RWPE1 (cell line): ENCODE results near the gene KRTAP5-9.

Experiments
- CTCF ChIA-PET: fragments of 350-600 bp; sonication (Branson Sonifier 250); formaldehyde crosslinking; extraction: SDS; loops from one replicate; lab custom pipeline; 2021; lab: Yijun Ruan, JAX
- POLR2A ChIA-PET: fragments of 400-600 bp; formaldehyde crosslinking; extraction: SDS; loops from one replicate; lab custom pipeline; 2020; ENCODE audit warnings: antibody characterized with exemption; ENCODE audit not compliant: low non-redundant PET; lab: Yijun Ruan, JAX
- DNase-seq: peaks from one replicate; pipeline ENCODE4 v3.0.0; 2012; ENCODE audit warnings: low spot score
- H3K27ac ChIP-seq: fragments of 450-650 bp; 2 replicates; pipeline ENCODE4 v1.5.1; 2017
- CTCF ChIP-seq: fragments of 450-650 bp; conservative IDR thresholded peaks from 2 replicates; pipeline ENCODE4 v1.5.1; 2017; ENCODE audit warnings: low read depth, mild to moderate bottlenecking

KRTAP5-9 gene

DNA sequence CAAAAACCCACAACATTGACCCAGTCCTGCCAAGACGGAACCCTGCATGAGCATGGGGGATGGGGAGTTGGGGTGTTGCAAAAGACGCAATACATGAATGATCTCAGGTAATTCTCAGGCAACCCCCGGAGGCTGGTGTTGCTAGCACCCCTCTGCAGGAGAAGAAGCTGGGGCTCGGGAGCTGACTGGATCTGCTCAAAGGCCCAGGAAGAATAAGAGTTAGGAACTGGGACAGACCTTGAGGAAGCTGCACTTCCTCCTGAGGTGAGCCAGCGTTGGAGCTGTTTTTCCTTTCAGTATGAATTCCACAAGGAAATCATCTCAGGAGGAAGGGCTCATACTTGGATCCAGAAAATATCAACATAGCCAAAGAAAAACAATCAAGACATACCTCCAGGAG is at the start of gene KRTAP5-9:
KRTAP5-9 (plus strand) TSS at position 301 of the 400 bp plus-strand sequence. CDS start 238 bp downstream, outside the sequence.
- no peak for DNase-seq
- ChIA-PET POLR2A (no interaction called here), CTCF (interaction anchor here (0.6 kb wide), 1 partner anchor 297 kb away, joined by 3 read pairs; no protein-coding TSS in a partner anchor)
- TF ChIP-seq CTCF, result no peak
- no peak within 1 kb of the TSS for H3K27ac ChIP-seq

- no peak overlapping the region for H3K27ac ChIP-seq
- ChIA-PET CTCF (no interaction called here), POLR2A (no interaction called here)
- DNase-seq, result no peak
- no peak for TF ChIP-seq CTCF
Measured at GRCh38 chr11:71499125-71499524, 49.1 kb upstream of the KRTAP5-9 start.

- H3K27ac ChIP-seq, result no peak overlapping the region
- ChIA-PET POLR2A (no interaction called here), CTCF (no interaction called here)
- no peak for TF ChIP-seq CTCF
- DNase-seq, result no peak
Measured at GRCh38 chr11:71499546-71499945, 48.7 kb upstream of the KRTAP5-9 start.

GRCh38 chr11:71500601-71501021 is 47.6 kb upstream of the KRTAP5-9 start:
- POLR2A ChIA-PET, result no interaction called here
- H3K27ac ChIP-seq, result no peak overlapping the region; the same call in 1 of the 2 replicates

DNA sequence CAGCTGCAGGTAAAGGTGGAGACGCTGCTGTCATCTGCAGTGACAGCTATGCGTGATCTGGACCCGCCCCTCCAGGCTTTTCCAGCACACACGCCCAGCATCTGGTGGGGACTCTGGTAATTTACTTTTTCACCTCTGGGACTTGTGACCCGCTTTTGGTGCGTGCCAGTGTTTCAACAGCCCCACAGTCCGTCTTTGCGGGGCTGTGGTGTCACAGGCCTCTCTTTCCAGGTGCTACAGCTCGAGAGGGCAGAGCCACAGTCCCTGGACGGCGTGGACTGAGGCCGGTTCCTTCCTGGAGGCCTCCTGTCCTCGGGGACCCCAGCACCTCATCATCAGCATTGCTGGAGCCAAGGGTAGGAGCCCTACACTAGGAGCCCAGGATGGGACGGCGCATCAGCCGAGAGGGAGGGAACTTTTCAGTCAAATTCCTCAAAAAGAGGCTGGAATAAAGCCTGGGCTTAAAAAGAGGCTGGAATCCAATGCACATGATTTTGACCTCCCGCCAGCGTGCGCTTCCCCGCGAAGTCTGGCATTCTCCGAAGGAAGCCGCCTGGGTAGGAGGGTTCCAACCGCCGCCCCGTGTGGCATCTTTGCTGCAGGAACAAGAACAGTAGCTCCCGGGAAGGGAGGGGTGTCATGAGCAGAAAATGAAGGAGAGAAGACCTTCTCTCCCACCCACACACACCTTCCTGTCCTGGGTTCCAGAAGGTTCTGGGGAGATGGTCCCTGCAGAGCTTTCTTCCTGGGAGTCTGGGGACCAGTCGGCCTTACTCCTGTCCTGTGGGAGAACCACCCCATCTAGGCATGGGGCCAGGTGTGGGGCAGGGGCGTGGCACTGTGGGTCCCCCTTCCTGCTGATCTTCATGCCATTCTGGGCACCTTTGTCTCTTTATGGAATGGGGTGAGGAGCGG is 46.9 kb upstream of the KRTAP5-9 start:
- CTCF ChIA-PET, result no interaction called here
- H3K27ac ChIP-seq, result no peak overlapping the region; the same call in 1 of the 2 replicates
- POLR2A ChIA-PET, result no interaction called here

More at GRCh38 chr11:71500601-71501021, 47.6 kb upstream of the KRTAP5-9 start:
- DNase-seq, result no peak
- no peak for TF ChIP-seq CTCF
- CTCF ChIA-PET, result no interaction called here

DNA sequence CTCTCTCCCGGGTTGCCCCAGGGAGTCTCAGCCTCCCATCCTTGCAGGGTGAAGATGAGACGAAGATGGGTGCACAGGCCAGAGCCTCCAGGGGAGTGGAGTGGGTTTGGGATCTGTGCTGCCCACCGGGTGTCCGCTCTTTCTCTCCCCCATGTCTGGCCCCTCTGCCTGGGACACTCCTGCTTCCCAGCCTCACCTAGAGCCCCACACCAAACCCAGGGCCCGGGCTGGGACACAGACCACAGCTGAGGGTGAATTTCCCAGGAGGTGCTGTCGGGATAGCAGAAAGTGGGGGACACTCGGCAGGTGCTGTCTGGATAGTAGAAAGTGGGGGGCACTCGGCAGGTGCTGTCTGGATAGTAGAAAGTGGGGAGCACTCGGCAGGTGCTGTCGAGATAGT is 46.2 kb upstream of the KRTAP5-9 start:
- no peak for DNase-seq
- TF ChIP-seq CTCF, result no peak
- no peak overlapping the region for H3K27ac ChIP-seq
- ChIA-PET POLR2A (no interaction called here), CTCF (no interaction called here)

More for the DNA sequence above, 46.9 kb upstream of the KRTAP5-9 start:
- TF ChIP-seq CTCF, result no peak
- DNase-seq, result no peak
